NCI-H2029 treated with DMSO at 0.1 percent for 48 hours (cell line): ENCODE results near the gene MYO7A.

Experiments used
- DNase-seq: peaks from one replicate; lab custom pipeline; 2025; lab: John Stamatoyannopoulos, UW

Gene MYO7A

DNA sequence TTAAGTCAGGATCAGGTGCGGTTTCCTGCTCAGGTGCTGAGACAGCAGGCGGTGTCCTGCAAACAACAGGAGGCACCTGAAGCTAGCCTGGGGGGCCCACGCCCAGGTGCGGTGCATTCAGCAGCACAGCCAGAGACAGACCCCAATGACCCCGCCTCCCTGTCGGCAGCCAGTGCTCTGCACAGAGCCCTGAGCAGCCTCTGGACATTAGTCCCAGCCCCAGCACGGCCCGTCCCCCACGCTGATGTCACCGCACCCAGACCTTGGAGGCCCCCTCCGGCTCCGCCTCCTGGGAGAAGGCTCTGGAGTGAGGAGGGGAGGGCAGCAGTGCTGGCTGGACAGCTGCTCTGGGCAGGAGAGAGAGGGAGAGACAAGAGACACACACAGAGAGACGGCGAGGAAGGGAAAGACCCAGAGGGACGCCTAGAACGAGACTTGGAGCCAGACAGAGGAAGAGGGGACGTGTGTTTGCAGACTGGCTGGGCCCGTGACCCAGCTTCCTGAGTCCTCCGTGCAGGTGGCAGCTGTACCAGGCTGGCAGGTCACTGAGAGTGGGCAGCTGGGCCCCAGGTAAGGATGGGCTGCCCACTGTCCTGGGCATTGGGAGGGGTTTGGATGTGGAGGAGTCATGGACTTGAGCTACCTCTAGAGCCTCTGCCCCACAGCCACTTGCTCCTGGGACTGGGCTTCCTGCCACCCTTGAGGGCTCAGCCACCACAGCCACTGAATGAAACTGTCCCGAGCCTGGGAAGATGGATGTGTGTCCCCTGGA, at the start of gene MYO7A:
Gene MYO7A, plus strand, starts transcription at position 327 of the 772 bp plus-strand sequence. CDS start 2,389 bp downstream, outside the sequence.
- DNase-seq: no peak

DNA sequence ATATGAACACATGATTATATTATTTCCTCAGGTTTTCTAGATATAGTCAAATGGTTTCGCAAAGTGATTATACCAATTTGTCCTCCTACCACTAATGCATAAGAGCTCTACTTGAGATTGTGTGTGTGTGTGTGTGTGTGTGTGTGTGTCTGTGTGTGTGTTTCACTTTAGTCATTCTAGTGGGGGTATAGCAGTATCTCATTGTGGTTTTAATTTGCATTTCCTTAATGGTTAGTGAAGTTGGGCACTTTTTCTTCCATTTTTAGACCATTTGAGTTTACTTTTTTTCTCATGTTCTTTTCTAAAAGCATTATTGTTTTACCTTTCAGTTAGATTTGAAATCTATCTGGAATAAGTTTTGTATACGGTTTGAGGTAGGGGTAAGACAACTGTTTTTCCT, 48.4 kb upstream of the MYO7A start:
- no peak for DNase-seq

GRCh38 chr11:77080643-77081210, 47.3 kb upstream of the MYO7A start:
- DNase-seq: no peak

DNA sequence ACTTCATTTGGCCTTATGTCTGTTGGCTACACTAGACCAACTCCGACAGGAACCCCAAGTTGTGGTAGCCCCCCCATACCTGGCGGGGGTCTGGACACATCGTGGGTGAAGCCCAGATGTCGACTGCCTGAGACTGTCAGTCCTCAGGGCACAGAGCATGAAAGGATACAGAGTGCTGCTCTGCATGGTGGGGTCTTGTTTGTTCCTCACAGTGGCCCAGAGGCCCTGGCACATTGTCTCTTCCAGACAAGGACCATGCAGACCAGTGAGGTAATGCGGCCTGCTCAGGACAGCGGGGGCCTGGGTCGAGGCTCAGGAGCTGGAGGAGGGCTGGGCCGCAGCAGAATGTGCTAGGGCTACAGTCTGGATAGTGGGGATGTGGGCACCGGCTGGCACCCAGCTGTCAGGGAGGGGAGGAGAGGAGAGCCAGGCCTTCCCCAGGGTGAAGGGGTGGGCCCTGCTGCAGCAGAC, 46.6 kb upstream of the MYO7A start:
- DNase-seq: no peak

DNA sequence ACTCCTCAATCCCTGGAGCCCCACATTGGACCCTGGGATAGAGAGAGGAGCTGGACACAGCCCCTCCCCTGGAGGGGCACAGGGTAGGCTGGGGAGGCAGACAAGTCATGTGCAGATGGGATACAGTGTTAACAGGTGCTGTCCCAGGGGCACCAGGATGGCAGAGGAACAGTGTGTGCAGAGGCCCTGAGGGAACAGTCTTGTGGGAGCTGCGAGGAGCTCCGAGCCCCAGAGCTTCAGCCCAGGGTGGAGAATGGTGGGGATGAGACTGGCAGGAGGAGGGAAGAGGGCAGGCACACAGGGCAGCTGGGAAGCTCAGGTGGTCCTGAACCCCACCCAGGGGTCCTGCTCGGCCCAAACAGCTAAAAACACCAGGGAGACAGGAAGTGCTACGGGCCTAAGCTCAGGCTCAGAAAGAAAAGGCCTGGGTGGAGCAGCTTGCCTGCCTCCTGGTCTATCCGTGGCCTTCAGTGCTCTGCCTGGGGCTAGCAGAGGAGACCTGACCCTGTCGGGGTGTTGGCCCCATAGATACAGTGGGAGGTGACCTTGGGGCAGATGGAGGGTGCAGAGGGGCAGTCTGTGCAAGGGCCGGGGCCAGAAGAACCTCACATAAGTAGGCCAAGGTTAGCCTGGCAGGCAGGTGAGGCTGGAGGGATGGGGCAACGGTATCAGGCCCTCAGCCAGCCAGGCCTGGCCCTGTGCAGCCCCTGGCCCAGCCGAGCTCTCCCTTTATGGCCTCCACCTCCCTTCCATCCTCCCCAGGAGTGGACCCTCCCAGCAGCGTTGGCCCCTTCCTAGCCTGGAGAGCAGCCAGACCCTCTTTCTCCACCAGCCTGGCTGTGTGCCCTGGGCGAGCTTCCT, 45.8 kb upstream of the MYO7A start:
- no peak for DNase-seq

GRCh38 chr11:77082838-77083565, 45.0 kb upstream of the MYO7A start:
- DNase-seq: no peak

DNA sequence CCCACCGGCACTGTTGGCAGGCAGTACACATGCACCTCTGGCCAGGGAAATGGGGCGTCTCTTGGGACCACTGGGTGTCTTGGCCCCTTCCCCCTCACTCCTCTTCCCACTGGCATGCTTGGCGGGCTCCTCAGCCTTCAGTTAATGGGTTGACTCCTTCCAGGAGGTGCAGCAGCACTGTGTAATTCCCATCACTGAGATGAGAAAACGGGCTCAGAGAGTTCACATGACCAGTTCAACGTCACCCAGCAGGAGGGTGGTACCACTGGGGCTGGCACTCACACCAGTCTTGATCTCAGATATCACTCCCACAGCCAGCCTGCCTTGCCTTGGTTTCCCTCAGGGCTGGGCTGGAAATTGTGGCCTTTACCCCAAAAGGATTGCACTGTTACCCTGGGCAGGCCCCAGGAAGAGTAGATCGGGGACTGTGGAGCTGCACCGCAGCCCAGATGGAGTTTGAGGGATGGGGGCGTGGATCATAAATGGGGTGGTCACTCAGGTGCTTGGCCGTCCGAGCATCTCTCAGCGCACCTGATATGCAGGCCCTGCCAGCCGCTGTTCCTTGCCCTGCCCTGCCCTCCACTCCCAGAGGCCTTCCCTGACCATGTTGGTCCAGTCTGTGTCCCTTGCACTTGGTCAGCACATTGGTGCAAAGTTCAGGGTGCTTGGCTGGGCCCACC, 44.3 kb upstream of the MYO7A start:
- no peak for DNase-seq

GRCh38 chr11:77084581-77085191, 43.4 kb upstream of the MYO7A start:
- DNase-seq: no peak

DNA sequence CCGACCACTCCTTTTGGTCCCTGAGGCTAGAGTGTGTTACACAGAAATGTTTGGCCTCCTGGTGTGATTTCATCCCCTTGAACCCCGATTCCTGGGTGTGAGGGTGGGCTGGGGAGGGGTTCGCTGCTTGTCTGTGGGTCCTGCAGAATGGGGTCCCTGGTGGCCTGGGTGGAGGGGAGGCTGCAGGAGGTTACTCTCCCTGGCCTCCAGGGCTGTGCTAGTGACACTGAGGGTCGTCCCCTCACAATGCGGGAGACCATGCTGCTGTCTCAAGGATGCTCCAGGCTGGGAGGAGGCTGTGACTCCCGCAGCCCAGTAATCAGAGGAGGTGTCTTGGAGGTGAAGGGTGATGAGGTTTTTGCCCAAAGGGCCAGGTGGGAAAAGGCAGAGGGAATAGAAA, 42.4 kb upstream of the MYO7A start:
- no peak for DNase-seq

GRCh38 chr11:77086521-77087472, 41.2 kb upstream of the MYO7A start:
- DNase-seq: no peak

DNA sequence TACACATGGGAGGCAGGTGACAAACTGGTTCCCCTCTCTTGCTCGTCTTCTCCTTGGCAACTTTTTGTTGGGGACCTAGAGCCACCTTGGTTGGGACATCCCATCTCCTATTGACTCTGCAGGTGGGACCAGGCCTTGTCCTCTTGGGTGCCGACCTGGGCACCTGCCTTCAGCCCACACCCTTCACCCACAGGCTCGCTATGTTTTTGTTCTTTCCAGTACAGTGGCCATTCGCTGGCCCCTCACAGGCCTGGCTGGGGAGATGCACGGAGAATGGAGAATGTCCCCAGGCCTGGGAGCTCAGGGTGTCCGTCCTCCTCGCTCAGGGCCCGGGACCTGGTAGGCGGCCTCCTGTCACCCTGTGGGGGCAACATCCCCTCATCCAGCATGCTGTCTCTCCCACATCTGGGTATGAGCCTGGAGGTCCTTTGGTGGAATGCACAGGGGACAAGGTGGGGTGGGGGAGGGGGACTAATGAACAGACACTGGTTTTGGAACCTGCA, 40.3 kb upstream of the MYO7A start:
- no peak for DNase-seq

DNA sequence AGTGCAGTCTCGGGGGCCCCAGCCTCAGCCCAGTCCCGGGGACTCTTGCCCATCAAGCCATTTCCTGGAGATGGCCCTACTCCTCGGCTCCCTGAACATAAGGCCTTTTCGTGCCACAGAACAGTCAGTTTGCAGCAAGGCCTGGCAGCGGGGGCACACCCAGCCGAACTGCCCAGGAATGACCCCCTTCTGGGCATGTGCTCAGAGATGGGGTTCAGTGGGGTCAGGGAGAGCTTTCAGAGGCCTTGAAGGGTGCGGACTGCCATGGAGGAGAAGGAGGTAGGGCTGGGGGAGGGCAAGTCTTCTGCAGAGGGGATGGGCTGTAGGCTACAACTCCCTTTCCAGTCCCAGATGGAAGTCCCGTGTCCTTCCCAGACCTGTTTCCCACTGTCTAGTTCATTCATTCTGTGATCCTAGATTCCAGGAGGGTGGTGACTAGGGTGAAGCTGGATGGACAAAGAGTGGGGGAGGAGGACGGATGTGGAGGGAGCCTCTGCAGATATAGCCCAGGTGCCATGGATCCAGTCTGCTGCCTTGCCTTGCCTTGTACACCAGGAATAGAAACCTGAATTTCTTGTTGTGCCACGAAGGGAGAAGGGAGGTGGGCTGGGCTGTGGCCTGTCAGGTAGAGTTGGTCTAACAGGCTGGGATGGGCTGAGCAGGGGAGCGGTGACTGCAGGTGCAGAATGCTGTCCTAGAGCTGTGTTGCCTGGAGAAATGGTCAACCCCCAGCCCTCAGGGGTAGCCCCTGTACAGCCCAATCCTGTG, 39.6 kb upstream of the MYO7A start:
- DNase-seq: no peak

- DNase-seq: no peak
These were observed 39.0 kb upstream of the MYO7A start for GRCh38 chr11:77089004-77089545.

GRCh38 chr11:77090046-77090372, 38.0 kb upstream of the MYO7A start:
- DNase-seq: no peak

- no peak for DNase-seq
These were observed 37.5 kb upstream of the MYO7A start for GRCh38 chr11:77090373-77091111.

- peak; percentile 21 for DNase-seq
These were observed 36.7 kb upstream of the MYO7A start for GRCh38 chr11:77091146-77091940.

DNA sequence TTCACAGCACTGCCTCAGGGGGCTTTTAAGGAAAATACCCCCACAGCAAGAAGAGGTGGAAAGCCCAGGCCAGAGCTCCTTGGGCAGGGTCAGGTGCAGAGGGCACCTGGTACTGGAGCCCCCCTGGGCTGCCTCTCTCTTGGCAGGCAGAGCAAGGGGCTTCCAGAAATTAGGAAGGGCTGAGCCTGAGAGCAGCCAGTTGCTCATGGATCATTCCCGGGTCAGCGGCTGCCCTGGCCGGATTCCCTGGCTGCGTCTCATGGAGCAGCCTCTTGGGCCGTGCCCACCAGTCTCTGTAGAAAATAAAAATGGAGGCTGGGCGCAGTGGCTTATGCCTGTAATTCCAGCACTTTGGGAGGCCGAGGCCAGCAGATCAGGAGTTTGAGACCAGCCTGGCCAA, 35.7 kb upstream of the MYO7A start:
- DNase-seq: no peak
